ENCODE results near the gene ELANE.

The ELANE gene

GRCh38 chr19:900043-900301 lies 47.9 kb downstream of the ELANE start:
- no peak for DNase-seq

DNA sequence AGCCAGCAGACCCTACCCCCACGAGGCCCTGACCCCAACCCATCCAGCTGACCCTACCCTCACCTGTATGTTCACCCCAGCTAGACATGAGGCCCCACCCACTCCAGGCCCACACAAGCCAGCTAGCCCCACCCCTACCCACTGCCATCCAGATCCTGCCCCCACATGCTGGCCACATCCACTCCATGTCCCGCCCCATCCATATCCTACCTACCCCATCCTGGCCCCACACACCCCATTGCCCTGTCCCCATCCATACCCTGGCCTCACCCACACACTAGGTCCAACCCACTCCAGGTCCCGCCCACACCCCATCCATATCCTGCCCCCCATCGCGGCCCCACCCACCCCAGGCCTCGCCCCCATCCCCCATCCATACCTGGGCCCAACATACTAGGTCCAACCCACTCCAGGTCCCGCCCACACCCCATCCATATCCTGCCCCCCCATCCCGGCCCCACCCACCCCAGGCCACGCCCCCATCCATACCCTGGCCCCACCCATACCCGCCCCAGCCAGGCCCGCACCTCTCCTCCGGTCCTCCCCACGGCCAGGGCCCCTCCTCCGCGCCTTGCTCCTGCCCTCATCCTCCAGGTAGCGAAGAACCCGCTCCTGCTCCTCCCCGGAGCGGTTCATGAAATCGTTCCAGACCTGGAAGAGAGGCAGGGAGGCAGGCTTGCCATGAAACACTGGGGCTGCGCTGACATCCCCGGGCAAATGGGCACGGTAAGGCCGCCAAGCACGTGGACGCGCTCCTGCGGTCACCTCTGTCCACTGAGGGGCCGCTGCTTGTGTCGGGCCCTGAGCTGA lies 48.4 kb downstream of the ELANE start:
- no peak for DNase-seq

- no peak for DNase-seq
Measured at GRCh38 chr19:901216-902092, 49.4 kb downstream of the ELANE start.

GRCh38 chr19:902093-902370 lies 49.9 kb downstream of the ELANE start:
- no peak for DNase-seq

GRCh38 chr19:902446-903226 lies 50.5 kb downstream of the ELANE start:
- no peak for DNase-seq

GRCh38 chr19:903266-903797 lies 51.2 kb downstream of the ELANE start:
- DNase-seq = no peak

DNA sequence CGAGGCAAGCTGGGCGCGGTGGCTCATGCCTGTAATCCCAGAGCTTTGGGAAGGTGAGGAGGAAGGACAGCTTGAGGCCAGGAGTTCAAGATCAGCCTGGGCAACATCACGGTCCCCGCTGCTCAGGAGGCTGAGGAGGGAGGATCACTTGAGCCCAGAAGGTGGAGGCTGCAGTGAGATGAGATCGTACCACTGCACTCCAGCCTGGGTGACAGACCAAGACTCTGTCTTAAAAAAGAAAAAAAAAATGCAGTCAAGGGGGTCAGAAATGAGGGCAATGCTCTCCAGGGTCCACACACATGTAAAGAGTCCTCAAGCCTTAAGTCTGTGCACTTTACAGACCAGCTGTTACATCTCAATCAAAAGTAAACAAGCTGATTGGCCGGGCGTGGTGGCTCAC lies 52.4 kb downstream of the ELANE start:
- DNase-seq = no peak
